ENCODE results near the gene NCOA7. TPM values are rescaled to one million over a fixed set of nuclear protein-coding genes. Genes with fewer than 3 reads are reported as not detected.

Gene NCOA7
- total RNA-seq, 1 donor from 2014 or later: 26.2 TPM

DNA sequence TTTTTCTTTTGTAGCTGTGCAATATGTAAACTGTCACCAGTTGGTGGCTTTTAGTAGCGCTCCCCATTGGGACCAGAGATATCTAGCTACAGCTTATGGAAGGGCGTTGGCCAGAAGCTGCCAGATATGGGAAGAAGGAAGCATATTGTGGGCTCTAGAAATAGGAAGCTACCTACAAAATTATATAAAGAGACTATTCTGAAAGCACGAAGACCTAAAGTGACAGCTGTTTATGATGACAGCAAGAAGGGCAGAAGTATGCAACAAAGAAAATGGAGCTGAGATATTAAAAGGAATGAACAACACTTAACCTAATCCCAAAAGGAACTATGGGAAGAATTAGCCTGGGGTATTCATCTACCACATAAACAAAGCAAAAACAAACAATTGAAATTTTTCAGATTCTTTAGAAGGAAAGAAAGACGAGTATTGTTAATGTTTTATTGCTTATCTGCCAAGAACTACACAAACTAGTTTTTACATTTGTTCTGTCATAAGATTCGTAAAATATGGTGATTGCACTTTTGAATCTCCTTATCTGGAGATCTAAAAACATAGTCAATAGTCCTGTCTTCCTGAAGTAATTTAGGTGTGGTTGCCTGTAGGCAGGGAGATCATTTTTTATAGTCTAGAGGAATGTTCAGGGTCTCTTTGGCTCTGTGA is 81.6 kb downstream of the NCOA7 start:
- Mint-ChIP-seq H3K27ac (ENCODE audit: unreplicated experiment) (no peak overlapping the region), H3K36me3 (ENCODE audit: low read depth, unreplicated experiment) (peaks cover 5% of the 10 kb centered on the region), H3K9me3 (ENCODE audit: unreplicated experiment) (no peaks in the 10 kb centered on the region), H3K4me1 (ENCODE audit: unreplicated experiment) (peaks cover 6% of the 10 kb centered on the region), H3K27me3 (ENCODE audit: unreplicated experiment) (peaks cover 2% of the 10 kb centered on the region), H3K4me3 (ENCODE audit: unreplicated experiment) (no peak overlapping the region)
- TF ChIP-seq, protein P1, sequence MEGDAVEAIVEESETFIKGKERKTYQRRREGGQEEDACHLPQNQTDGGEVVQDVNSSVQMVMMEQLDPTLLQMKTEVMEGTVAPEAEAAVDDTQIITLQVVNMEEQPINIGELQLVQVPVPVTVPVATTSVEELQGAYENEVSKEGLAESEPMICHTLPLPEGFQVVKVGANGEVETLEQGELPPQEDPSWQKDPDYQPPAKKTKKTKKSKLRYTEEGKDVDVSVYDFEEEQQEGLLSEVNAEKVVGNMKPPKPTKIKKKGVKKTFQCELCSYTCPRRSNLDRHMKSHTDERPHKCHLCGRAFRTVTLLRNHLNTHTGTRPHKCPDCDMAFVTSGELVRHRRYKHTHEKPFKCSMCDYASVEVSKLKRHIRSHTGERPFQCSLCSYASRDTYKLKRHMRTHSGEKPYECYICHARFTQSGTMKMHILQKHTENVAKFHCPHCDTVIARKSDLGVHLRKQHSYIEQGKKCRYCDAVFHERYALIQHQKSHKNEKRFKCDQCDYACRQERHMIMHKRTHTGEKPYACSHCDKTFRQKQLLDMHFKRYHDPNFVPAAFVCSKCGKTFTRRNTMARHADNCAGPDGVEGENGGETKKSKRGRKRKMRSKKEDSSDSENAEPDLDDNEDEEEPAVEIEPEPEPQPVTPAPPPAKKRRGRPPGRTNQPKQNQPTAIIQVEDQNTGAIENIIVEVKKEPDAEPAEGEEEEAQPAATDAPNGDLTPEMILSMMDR (IDR thresholded peaks at IDR 0.05; ENCODE audit: unreplicated experiment): no peak
- no peak for DNase-seq (ENCODE audit: low spot score)

DNA sequence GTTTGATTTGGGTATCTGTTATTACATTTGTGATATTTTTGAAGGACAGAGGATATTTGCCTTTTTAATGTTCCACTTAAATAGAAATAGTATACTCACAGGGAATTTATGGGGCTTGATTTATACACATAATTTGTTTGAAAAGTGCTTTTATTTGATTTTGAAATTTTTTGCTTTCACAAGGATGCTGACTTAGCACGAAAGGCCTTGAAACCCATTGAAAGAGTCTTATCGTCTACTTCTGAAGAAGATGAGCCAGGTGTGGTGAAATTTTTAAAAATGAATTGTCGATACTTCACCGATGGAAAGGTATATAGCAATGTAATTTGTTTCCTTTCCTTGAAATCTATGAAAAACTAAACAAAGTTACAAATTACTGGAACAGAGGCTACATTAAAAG is 91.5 kb downstream of the NCOA7 start:
- DNase-seq (ENCODE audit: low spot score): no peak
- H3K36me3 Mint-ChIP-seq (ENCODE audit: low read depth, unreplicated experiment): peaks cover 12% of the 10 kb centered on the region
- H3K27me3 Mint-ChIP-seq (ENCODE audit: unreplicated experiment): no peaks in the 10 kb centered on the region
- H3K4me1 Mint-ChIP-seq (ENCODE audit: unreplicated experiment): peaks cover 7% of the 10 kb centered on the region
- H3K4me3 Mint-ChIP-seq (ENCODE audit: unreplicated experiment): no peak overlapping the region
- H3K9me3 Mint-ChIP-seq (ENCODE audit: unreplicated experiment): no peaks in the 10 kb centered on the region
- no peak overlapping the region for H3K27ac Mint-ChIP-seq (ENCODE audit: unreplicated experiment)
- TF ChIP-seq, protein P1 (IDR thresholded peaks at IDR 0.05; ENCODE audit: unreplicated experiment): no peak

DNA sequence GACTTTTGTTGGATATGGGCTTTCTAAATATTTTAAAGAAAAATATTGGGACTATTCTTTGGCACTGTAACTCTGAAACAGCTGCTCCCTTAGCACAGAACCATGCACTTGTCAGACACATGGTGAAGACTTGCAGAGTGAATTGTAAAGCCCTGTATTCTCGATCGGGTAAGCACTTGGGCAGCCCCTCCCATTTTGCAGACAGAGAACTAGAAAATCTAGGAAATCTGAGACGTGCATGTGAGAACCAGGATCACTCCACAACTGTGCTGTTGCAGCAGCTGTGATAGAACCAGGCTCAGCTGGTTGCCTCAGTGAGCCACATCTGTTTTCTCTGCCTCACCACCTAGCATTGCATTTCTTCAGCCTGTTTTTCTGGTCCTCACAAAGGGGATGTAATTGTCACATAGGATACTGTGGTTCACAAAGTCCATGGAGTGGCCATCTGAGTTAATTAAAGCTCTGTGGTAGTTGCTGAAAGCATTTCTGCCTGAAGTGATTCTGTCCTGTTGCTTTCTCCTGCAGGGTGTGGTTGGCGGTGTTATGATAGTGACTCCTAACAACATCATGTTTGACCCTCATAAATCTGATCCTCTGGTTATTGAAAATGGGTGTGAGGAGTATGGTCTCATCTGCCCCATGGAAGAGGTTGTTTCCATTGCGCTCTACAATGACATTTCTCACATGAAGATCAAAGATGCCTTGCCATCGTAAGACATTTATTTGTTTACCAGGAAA is 94.0 kb downstream of the NCOA7 start:
- H3K27me3 Mint-ChIP-seq (ENCODE audit: unreplicated experiment): no peaks in the 10 kb centered on the region
- no peak for DNase-seq (ENCODE audit: low spot score)

DNA sequence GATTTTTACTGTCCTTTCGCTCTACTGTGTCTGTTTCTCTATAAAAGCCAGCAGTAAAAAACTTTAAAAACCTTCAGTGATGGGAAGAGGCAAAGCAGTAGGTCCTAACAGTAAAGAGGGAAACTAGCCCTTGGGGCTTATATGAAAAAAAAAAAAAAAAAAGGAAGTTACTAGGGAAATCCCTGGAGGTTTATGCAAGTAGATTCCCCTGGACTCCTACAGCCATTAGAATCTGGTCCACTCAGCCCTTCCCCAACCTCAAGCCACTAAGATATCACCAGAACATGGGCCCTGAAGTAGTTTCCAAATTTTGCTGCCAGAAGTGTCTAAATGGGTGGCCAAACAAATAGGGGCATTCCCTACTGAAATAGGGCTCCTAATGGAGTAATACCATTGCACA is 95.3 kb downstream of the NCOA7 start:
- Mint-ChIP-seq H3K27ac (ENCODE audit: unreplicated experiment) (no peak overlapping the region), H3K4me3 (ENCODE audit: unreplicated experiment) (no peak overlapping the region), H3K27me3 (ENCODE audit: unreplicated experiment) (no peaks in the 10 kb centered on the region), H3K36me3 (ENCODE audit: low read depth, unreplicated experiment) (peaks cover 8% of the 10 kb centered on the region), H3K9me3 (ENCODE audit: unreplicated experiment) (no peaks in the 10 kb centered on the region), H3K4me1 (ENCODE audit: unreplicated experiment) (peaks cover 7% of the 10 kb centered on the region)
- DNase-seq (ENCODE audit: low spot score): no peak
- TF ChIP-seq, protein P1 (IDR thresholded peaks at IDR 0.05; ENCODE audit: unreplicated experiment): no peak

More for the DNA sequence above, 94.0 kb downstream of the NCOA7 start:
- Mint-ChIP-seq H3K4me1 (ENCODE audit: unreplicated experiment) (peaks cover 7% of the 10 kb centered on the region), H3K9me3 (ENCODE audit: unreplicated experiment) (no peaks in the 10 kb centered on the region), H3K4me3 (ENCODE audit: unreplicated experiment) (no peak overlapping the region), H3K27ac (ENCODE audit: unreplicated experiment) (no peak overlapping the region), H3K36me3 (ENCODE audit: low read depth, unreplicated experiment) (peaks cover 12% of the 10 kb centered on the region)
- TF ChIP-seq, protein P1 (IDR thresholded peaks at IDR 0.05; ENCODE audit: unreplicated experiment): no peak

DNA sequence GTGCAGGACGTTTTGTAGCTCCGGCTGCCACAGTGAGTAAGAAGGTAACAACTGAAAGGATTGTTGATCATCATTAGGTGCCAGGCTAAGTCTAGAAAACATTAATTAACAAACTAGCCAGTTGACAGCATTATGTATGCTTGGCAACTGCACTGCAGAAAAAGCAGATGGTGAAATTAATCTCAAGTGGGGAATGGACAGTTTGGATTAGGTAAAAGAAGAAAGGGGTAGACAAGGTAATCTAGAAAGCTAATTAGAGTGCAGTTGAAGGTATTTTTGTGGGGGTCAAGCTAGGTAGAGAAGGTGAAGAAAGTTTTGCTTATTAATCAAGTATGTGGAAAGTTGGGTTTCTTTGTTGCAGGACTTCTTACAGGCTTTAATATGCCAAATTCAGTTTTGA is 96.2 kb downstream of the NCOA7 start:
- no peak overlapping the region for H3K27ac Mint-ChIP-seq (ENCODE audit: unreplicated experiment)
- TF ChIP-seq, protein P1 (IDR thresholded peaks at IDR 0.05; ENCODE audit: unreplicated experiment): no peak
- peaks cover 7% of the 10 kb centered on the region for H3K36me3 Mint-ChIP-seq (ENCODE audit: low read depth, unreplicated experiment)
- H3K4me1 Mint-ChIP-seq (ENCODE audit: unreplicated experiment): peaks cover 7% of the 10 kb centered on the region
- no peak for DNase-seq (ENCODE audit: low spot score)
- no peaks in the 10 kb centered on the region for H3K9me3 Mint-ChIP-seq (ENCODE audit: unreplicated experiment)
- H3K27me3 Mint-ChIP-seq (ENCODE audit: unreplicated experiment): no peaks in the 10 kb centered on the region
- H3K4me3 Mint-ChIP-seq (ENCODE audit: unreplicated experiment): no peak overlapping the region

Data from endothelial cell (in vitro differentiated cells).